Putamen (tissue), 1 donor: Measurements from ENCODE around the gene LHFPL6.
"Not testable (repeated sequence)": the region's sequence is repeated elsewhere in the genome, so short reads cannot be mapped to it uniquely, and the experiment has no call there.

Experiments used
- DNase-seq: peaks from one replicate; pipeline ENCODE4 v3.0.0-alpha.2; 2016; ENCODE audit warnings: low spot score

The LHFPL6 gene

GRCh38 chr13:39341251-39341650, 261.7 kb downstream of the LHFPL6 start:
- no peak for DNase-seq

- DNase-seq, result not testable (repeated sequence)
Measured at GRCh38 chr13:39338114-39338513, 264.9 kb downstream of the LHFPL6 start.

GRCh38 chr13:39336937-39337336, 266.1 kb downstream of the LHFPL6 start:
- DNase-seq, result no peak

GRCh38 chr13:39336207-39336606, 266.8 kb downstream of the LHFPL6 start:
- no peak for DNase-seq

GRCh38 chr13:39335721-39336120, 267.3 kb downstream of the LHFPL6 start:
- no peak for DNase-seq

- no peak for DNase-seq
Measured at GRCh38 chr13:39330504-39330903, 272.5 kb downstream of the LHFPL6 start.

- no peak for DNase-seq
Measured at GRCh38 chr13:39329182-39329639, 273.8 kb downstream of the LHFPL6 start.

GRCh38 chr13:39327172-39327479, 275.9 kb downstream of the LHFPL6 start:
- DNase-seq, result no peak

- no peak for DNase-seq
Measured at GRCh38 chr13:39326469-39327171, 276.4 kb downstream of the LHFPL6 start.

GRCh38 chr13:39324806-39325311, 278.1 kb downstream of the LHFPL6 start:
- no peak for DNase-seq

- no peak for DNase-seq
Measured at GRCh38 chr13:39322836-39323585, 280.0 kb downstream of the LHFPL6 start.

- no peak for DNase-seq
Measured at GRCh38 chr13:39321574-39321973, 281.4 kb downstream of the LHFPL6 start.

- no peak for DNase-seq
Measured at GRCh38 chr13:39318161-39318560, 284.8 kb downstream of the LHFPL6 start.

GRCh38 chr13:39317291-39317690, 285.7 kb downstream of the LHFPL6 start:
- DNase-seq, result no peak

- DNase-seq, result no peak
Measured at GRCh38 chr13:39315796-39316195, 287.2 kb downstream of the LHFPL6 start.

- DNase-seq, result no peak
Measured at GRCh38 chr13:39313721-39314120, 289.3 kb downstream of the LHFPL6 start.

GRCh38 chr13:39312596-39312995, 290.4 kb downstream of the LHFPL6 start:
- no peak for DNase-seq

- no peak for DNase-seq
Measured at GRCh38 chr13:39311619-39312018, 291.4 kb downstream of the LHFPL6 start.

- DNase-seq, result no peak
Measured at GRCh38 chr13:39310961-39311360, 292.0 kb downstream of the LHFPL6 start.

- DNase-seq, result no peak
Measured at GRCh38 chr13:39306639-39307589, 296.1 kb downstream of the LHFPL6 start.

GRCh38 chr13:39302820-39303219, 300.2 kb downstream of the LHFPL6 start:
- no peak for DNase-seq

- DNase-seq, result no peak
Measured at GRCh38 chr13:39298951-39299350, 304.0 kb downstream of the LHFPL6 start.
